Esophagus (tissue), 2 donors: ENCODE measurements around the gene TMPRSS3. TPM values are rescaled to one million over a fixed set of nuclear protein-coding genes. Genes with fewer than 3 reads are reported as not detected.

Source experiments
- H3K27ac ChIP-seq, 2 donors: one replicate each; pipeline ENCODE4 v1.5.1; 2013; ENCODE audit warnings: low read depth in 2 of 2, mild to moderate bottlenecking in 2 of 2, inconsistent platforms in 1 of 2, low read length in 1 of 2, moderate library complexity in 1 of 2
- H3K27me3 ChIP-seq, 2 donors: one replicate each; pipeline ENCODE4 v1.6.1; 2013; ENCODE audit warnings: low read length in 2 of 2, control low read depth in 1 of 2, mild to moderate bottlenecking in 1 of 2; ENCODE audit not compliant: insufficient read depth in 2 of 2, control insufficient read depth in 1 of 2
- H3K36me3 ChIP-seq, 2 donors: one replicate each; pipeline ENCODE4 v1.6.1; 2013; ENCODE audit warnings: low read length in 1 of 2; ENCODE audit not compliant: control insufficient read depth in 2 of 2, insufficient read depth in 2 of 2
- H3K4me1 ChIP-seq, 2 donors: one replicate each; pipeline ENCODE4 v1.6.1; 2013; ENCODE audit warnings: low read length in 1 of 2; ENCODE audit not compliant: control insufficient read depth in 2 of 2, insufficient read depth in 2 of 2
- H3K4me3 ChIP-seq, 2 donors: one replicate each; pipeline ENCODE4 v1.5.1; 2013; ENCODE audit warnings: low read length in 2 of 2, mild to moderate bottlenecking in 2 of 2, low read depth in 1 of 2, moderate library complexity in 1 of 2
- H3K9me3 ChIP-seq, 2 donors: one replicate each; pipeline ENCODE4 v1.6.1; 2013; ENCODE audit warnings: mild to moderate bottlenecking in 2 of 2, low read depth in 1 of 2, low read length in 1 of 2, moderate library complexity in 1 of 2; ENCODE audit not compliant: control insufficient read depth in 2 of 2, insufficient read depth in 1 of 2
- WGBS, 2 donors: extraction: QIAGEN DNeasy Blood & Tissue Kit; methylation state at CpG; one replicate each; pipeline ENCODE4 v1.1.7; 2013; 5-methylcytosine and 5-hydroxymethylcytosine counted together
- polyA plus RNA-seq, 2 donors: library from polyadenylated mRNA; stranded (reverse); fragments of 200-250 nt; gene quantifications; one replicate each; pipeline ENCODE4 v1.2.3, GENCODE V29; 2013
- donor health status: healthy with polysubstance abuse.
- donor health status: Bipolar disorder and iron deficiency.

The TMPRSS3 gene
- polyA plus RNA-seq, 2 donors, result 0.06 to 0.08 TPM

GRCh38 chr21:42337276-42337675, 58.6 kb downstream of the TMPRSS3 start:
- Histone ChIP-seq H3K36me3 (no peaks in the 10 kb centered on the region), H3K27ac (no peak overlapping the region), H3K4me1 (peaks cover 6 to 8% of the 10 kb centered on the region in 2 donors), H3K4me3 (no peak overlapping the region), H3K9me3 (no peaks in the 10 kb centered on the region), H3K27me3 (no peaks in the 10 kb centered on the region)
- 68 to 70% methylated on average over 4 of the region's 4 CpGs for WGBS, 2 donors

- Histone ChIP-seq H3K27me3 (no peaks in the 10 kb centered on the region), H3K27ac (no peak overlapping the region), H3K36me3 (no peaks in the 10 kb centered on the region), H3K4me3 (no peak overlapping the region), H3K4me1 (peaks cover 6 to 8% of the 10 kb centered on the region in 2 donors), H3K9me3 (peaks cover 0 to 2% of the 10 kb centered on the region in 2 donors)
- WGBS, 2 donors, result 51 to 52% methylated on average over 10 of the region's 10 CpGs
These were observed 59.8 kb downstream of the TMPRSS3 start for GRCh38 chr21:42336054-42336453.

GRCh38 chr21:42332557-42333317, 63.1 kb downstream of the TMPRSS3 start:
- WGBS, 2 donors, result 73 to 84% methylated on average over 5 of the region's 5 CpGs
- Histone ChIP-seq H3K4me1 (no peaks in the 10 kb centered on the region), H3K27ac (no peak overlapping the region), H3K9me3 (peaks cover 0 to 2% of the 10 kb centered on the region in 2 donors), H3K4me3 (no peak overlapping the region), H3K27me3 (no peaks in the 10 kb centered on the region), H3K36me3 (no peaks in the 10 kb centered on the region)

GRCh38 chr21:42331660-42332059, 64.2 kb downstream of the TMPRSS3 start:
- no peaks in the 10 kb centered on the region for H3K36me3 ChIP-seq
- no peak overlapping the region for H3K4me3 ChIP-seq
- peaks cover 0 to 2% of the 10 kb centered on the region in 2 donors for H3K9me3 ChIP-seq
- H3K27me3 ChIP-seq, result no peaks in the 10 kb centered on the region
- no peaks in the 10 kb centered on the region for H3K4me1 ChIP-seq
- no peak overlapping the region for H3K27ac ChIP-seq

GRCh38 chr21:42330380-42331371, 65.2 kb downstream of the TMPRSS3 start:
- Histone ChIP-seq H3K9me3 (peaks cover 0 to 2% of the 10 kb centered on the region in 2 donors), H3K4me1 (no peaks in the 10 kb centered on the region), H3K36me3 (no peaks in the 10 kb centered on the region), H3K4me3 (no peak overlapping the region), H3K27me3 (no peaks in the 10 kb centered on the region), H3K27ac (no peak overlapping the region)
- 82 to 90% methylated on average over 4 of the region's 4 CpGs for WGBS, 2 donors

- Histone ChIP-seq H3K9me3 (no peaks in the 10 kb centered on the region), H3K27me3 (no peaks in the 10 kb centered on the region), H3K4me3 (no peak overlapping the region), H3K4me1 (peaks cover 0 to 2% of the 10 kb centered on the region in 2 donors), H3K36me3 (no peaks in the 10 kb centered on the region), H3K27ac (no peak overlapping the region)
- WGBS, 2 donors, result 86 to 87% methylated on average over 6 of the region's 6 CpGs
These were observed 71.0 kb downstream of the TMPRSS3 start for GRCh38 chr21:42324896-42325295.

Other genes with a start within 250 kb of the TMPRSS3 start
- 1 to 10 TPM; 2.8 TPM for gene ABCG1, start 176.9 kb downstream of the TMPRSS3 start, polyA plus RNA-seq
- gene TFF3, start 80.6 kb downstream of the TMPRSS3 start, polyA plus RNA-seq, result 1 to 10 TPM; 2.3 to 8.6 TPM
- 1 to 10 TPM in 1 of 2 donors, under 1 TPM in 1; 0.13 to 2.3 TPM for gene TFF2, start 45.1 kb downstream of the TMPRSS3 start, polyA plus RNA-seq
- gene TFF1, start 29.5 kb downstream of the TMPRSS3 start, polyA plus RNA-seq, result 1 to 10 TPM in 1 of 2 donors, under 1 TPM in 1; 0.42 to 9.7 TPM
- under 1 TPM; 0.46 to 0.59 TPM for gene UBASH3A, start 7.8 kb upstream of the TMPRSS3 start, polyA plus RNA-seq
- under 1 TPM; 0.20 to 0.53 TPM for gene RSPH1, start 100.2 kb upstream of the TMPRSS3 start, polyA plus RNA-seq
- gene SLC37A1, start 117.8 kb upstream of the TMPRSS3 start, polyA plus RNA-seq, result 10 to 100 TPM; 12.4 to 14.1 TPM